ENCODE measurements around the gene NR2C2AP.

GRCh38 chr19:19162495-19162894, 40.7 kb downstream of the NR2C2AP start:
- TF ChIP-seq POU2F2 (IDR thresholded peaks at IDR 0.05; ENCODE audit: low read depth, low read length): no peak
- no peak for TF ChIP-seq POLR2AphosphoS5 (IDR thresholded peaks at IDR 0.05; ENCODE audit: low read depth, low read length)
